K562 (cell line): ENCODE data around the gene UBQLNL. TPM values are rescaled to one million over a fixed set of nuclear protein-coding genes. Genes with fewer than 3 reads are reported as not detected.

ENCODE experiments used
- BRD9 ChIP-seq: fragments of 450-650 bp; IDR thresholded peaks from 2 replicates; pipeline ENCODE4 v1.6.1; 2018; ENCODE audit warnings: low read depth; ENCODE audit not compliant: partially characterized antibody
- CREB1 ChIP-seq, 2 experiments: sonication (generic) in 1 of 2; formaldehyde crosslinking in 1 of 2; IDR thresholded peaks; 2 replicates each; pipeline versions ENCODE4 v1.6.1 to v1.8.0; 2012 to 2022; ENCODE audit warnings: inconsistent platforms in 1 of 2, mild to moderate bottlenecking in 1 of 2, missing genetic modification reagents in 1 of 2, moderate library complexity in 1 of 2
- DMBX1 ChIP-seq: fragments of 250-450 bp; sonication (Bioruptor Pico); IDR thresholded peaks from 2 replicates; pipeline ENCODE4 v1.8.0; 2022; ENCODE audit warnings: inconsistent platforms, mild to moderate bottlenecking, moderate library complexity, borderline replicate concordance
- LCOR ChIP-seq: sonication (generic); formaldehyde crosslinking; IDR thresholded peaks from 2 replicates; pipeline ENCODE4 v1.8.0; 2022; ENCODE audit warnings: mild to moderate bottlenecking, missing genetic modification reagents
- NUFIP1 ChIP-seq: fragments of 450-650 bp; IDR thresholded peaks from 2 replicates; pipeline ENCODE4 v1.6.1; 2018; ENCODE audit not compliant: partially characterized antibody
- ZNF253 ChIP-seq: fragments of 250-450 bp; sonication (Bioruptor Pico); conservative IDR thresholded peaks from 2 replicates; pipeline ENCODE4 v1.6.1; 2021; ENCODE audit warnings: mild to moderate bottlenecking
- ZNF695 ChIP-seq: fragments of 450-650 bp; formaldehyde crosslinking; IDR thresholded peaks from 2 replicates; pipeline ENCODE4 v1.4.0; 2020; ENCODE audit warnings: mild to moderate bottlenecking, moderate library complexity
- polyA plus RNA-seq, 8 experiments: library from polyadenylated mRNA; depleted of rRNA in 4 of 8; stranded (reverse) in 5 of 8; unstranded in 3 of 8; fragments of >200 nt; fragmentation: Nextera tagmentation in 2 of 8; fragmentation: Illumina TruSeq in 1 of 8; extraction: Ambion mirVana in 2 of 8; extraction: Trizol in 1 of 8; gene quantifications; 2 replicates each; pipeline versions ENCODE4 v1.2.1 to v1.2.3, GENCODE V29; 2011 to 2014; ENCODE audit warnings: inconsistent platforms in 1 of 8, missing spikeins in 1 of 8
- total RNA-seq, 7 experiments: library from RNA; depleted of rRNA in 6 of 7; stranded (reverse); fragments of >200 nt in 6 of 7; fragmentation: Illumina TruSeq in 2 of 7; extraction: Trizol in 2 of 7; gene quantifications; 2 replicates each; pipeline versions ENCODE4 v1.2.1 to v1.2.3, GENCODE V29; 2011 to 2021; ENCODE audit warnings: low replicate concordance in 1 of 7
- TF ChIP-seq, protein P1 (sequence below): IDR thresholded peaks from 2 replicates; pipeline ENCODE4 v1.6.1; 2011; ENCODE audit warnings: borderline replicate concordance, low read depth, mild to moderate bottlenecking, moderate library complexity, low read length; ENCODE audit not compliant: insufficient read depth, poor library complexity, severe bottlenecking
- TF ChIP-seq, protein P2 (sequence below): sonication (generic); formaldehyde crosslinking; IDR thresholded peaks from 2 replicates; pipeline ENCODE4 v1.5.0; 2020; ENCODE audit warnings: missing genetic modification reagents
- TF ChIP-seq, protein P3 (sequence below): fragments of 200-600 bp; sonication (generic); IDR thresholded peaks from one replicate; pipeline ENCODE4 v1.6.1; 2012; ENCODE audit warnings: mild to moderate bottlenecking, low read depth, low read length, inconsistent platforms
- TF ChIP-seq, protein P4 (sequence below), 3 experiments: fragments of 200-800 bp in 1 of 3; sonication (Bioruptor generic) in 1 of 3; sonication (generic) in 1 of 3; formaldehyde crosslinking in 1 of 3; IDR thresholded peaks; 2 replicates each; pipeline versions ENCODE4 v1.6.1 to v1.8.0; 2016 to 2022; ENCODE audit warnings: mild to moderate bottlenecking in 2 of 3, missing compliant biosample characterization in 2 of 3, missing genetic modification characterization in 2 of 3, missing genetic modification reagents in 1 of 3

The UBQLNL gene
- total and polyA plus RNA-seq, 9 of the 15 experiments (the other 6 are each of a cell fraction or from before 2014, with no cell fraction given): 0.07 to 0.27 (median 0.14) TPM

DNA sequence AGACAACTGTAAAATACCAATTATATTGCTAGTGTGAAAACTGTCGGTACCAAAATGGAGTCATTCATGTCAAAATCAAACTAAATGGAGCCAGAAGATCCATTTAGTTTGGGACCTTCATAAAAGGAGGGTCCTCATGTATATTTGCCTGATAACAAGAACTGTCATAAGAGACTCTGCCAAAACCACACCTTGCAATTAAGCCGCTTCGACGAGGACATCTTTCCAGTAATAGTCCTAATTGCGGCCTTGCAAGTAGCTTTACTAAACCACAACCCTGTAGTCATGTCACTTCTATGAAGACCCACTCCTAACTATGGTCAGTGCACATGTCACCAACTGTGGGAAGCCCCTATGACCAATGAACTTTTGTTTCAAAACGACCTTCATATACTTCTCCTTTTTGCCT lies 16.1 kb downstream of the UBQLNL start (continued):
- TF ChIP-seq DMBX1 (CRISPR knock-in tag): peak; percentile 72; the same call in 1 of the 2 replicates
- TF ChIP-seq CREB1 (IDR thresholded peaks at IDR 0.05): no peak
- TF ChIP-seq CREB1 (CRISPR knock-in tag; IDR thresholded peaks at IDR 0.05): no peak
- TF ChIP-seq, protein P1, sequence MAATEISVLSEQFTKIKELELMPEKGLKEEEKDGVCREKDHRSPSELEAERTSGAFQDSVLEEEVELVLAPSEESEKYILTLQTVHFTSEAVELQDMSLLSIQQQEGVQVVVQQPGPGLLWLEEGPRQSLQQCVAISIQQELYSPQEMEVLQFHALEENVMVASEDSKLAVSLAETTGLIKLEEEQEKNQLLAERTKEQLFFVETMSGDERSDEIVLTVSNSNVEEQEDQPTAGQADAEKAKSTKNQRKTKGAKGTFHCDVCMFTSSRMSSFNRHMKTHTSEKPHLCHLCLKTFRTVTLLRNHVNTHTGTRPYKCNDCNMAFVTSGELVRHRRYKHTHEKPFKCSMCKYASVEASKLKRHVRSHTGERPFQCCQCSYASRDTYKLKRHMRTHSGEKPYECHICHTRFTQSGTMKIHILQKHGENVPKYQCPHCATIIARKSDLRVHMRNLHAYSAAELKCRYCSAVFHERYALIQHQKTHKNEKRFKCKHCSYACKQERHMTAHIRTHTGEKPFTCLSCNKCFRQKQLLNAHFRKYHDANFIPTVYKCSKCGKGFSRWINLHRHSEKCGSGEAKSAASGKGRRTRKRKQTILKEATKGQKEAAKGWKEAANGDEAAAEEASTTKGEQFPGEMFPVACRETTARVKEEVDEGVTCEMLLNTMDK: no peak
- no peak for TF ChIP-seq LCOR (CRISPR knock-in tag)
- peak; percentile 61; the same call in 1 of the 2 replicates for TF ChIP-seq ZNF253 (CRISPR knock-in tag)
- no peak for TF ChIP-seq BRD9
- TF ChIP-seq, protein P2, sequence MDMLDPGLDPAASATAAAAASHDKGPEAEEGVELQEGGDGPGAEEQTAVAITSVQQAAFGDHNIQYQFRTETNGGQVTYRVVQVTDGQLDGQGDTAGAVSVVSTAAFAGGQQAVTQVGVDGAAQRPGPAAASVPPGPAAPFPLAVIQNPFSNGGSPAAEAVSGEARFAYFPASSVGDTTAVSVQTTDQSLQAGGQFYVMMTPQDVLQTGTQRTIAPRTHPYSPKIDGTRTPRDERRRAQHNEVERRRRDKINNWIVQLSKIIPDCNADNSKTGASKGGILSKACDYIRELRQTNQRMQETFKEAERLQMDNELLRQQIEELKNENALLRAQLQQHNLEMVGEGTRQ (CRISPR knock-in tag): no peak
- no peak for TF ChIP-seq NUFIP1
- no peak for TF ChIP-seq ZNF695 (CRISPR knock-in tag)
- TF ChIP-seq, protein P3, sequence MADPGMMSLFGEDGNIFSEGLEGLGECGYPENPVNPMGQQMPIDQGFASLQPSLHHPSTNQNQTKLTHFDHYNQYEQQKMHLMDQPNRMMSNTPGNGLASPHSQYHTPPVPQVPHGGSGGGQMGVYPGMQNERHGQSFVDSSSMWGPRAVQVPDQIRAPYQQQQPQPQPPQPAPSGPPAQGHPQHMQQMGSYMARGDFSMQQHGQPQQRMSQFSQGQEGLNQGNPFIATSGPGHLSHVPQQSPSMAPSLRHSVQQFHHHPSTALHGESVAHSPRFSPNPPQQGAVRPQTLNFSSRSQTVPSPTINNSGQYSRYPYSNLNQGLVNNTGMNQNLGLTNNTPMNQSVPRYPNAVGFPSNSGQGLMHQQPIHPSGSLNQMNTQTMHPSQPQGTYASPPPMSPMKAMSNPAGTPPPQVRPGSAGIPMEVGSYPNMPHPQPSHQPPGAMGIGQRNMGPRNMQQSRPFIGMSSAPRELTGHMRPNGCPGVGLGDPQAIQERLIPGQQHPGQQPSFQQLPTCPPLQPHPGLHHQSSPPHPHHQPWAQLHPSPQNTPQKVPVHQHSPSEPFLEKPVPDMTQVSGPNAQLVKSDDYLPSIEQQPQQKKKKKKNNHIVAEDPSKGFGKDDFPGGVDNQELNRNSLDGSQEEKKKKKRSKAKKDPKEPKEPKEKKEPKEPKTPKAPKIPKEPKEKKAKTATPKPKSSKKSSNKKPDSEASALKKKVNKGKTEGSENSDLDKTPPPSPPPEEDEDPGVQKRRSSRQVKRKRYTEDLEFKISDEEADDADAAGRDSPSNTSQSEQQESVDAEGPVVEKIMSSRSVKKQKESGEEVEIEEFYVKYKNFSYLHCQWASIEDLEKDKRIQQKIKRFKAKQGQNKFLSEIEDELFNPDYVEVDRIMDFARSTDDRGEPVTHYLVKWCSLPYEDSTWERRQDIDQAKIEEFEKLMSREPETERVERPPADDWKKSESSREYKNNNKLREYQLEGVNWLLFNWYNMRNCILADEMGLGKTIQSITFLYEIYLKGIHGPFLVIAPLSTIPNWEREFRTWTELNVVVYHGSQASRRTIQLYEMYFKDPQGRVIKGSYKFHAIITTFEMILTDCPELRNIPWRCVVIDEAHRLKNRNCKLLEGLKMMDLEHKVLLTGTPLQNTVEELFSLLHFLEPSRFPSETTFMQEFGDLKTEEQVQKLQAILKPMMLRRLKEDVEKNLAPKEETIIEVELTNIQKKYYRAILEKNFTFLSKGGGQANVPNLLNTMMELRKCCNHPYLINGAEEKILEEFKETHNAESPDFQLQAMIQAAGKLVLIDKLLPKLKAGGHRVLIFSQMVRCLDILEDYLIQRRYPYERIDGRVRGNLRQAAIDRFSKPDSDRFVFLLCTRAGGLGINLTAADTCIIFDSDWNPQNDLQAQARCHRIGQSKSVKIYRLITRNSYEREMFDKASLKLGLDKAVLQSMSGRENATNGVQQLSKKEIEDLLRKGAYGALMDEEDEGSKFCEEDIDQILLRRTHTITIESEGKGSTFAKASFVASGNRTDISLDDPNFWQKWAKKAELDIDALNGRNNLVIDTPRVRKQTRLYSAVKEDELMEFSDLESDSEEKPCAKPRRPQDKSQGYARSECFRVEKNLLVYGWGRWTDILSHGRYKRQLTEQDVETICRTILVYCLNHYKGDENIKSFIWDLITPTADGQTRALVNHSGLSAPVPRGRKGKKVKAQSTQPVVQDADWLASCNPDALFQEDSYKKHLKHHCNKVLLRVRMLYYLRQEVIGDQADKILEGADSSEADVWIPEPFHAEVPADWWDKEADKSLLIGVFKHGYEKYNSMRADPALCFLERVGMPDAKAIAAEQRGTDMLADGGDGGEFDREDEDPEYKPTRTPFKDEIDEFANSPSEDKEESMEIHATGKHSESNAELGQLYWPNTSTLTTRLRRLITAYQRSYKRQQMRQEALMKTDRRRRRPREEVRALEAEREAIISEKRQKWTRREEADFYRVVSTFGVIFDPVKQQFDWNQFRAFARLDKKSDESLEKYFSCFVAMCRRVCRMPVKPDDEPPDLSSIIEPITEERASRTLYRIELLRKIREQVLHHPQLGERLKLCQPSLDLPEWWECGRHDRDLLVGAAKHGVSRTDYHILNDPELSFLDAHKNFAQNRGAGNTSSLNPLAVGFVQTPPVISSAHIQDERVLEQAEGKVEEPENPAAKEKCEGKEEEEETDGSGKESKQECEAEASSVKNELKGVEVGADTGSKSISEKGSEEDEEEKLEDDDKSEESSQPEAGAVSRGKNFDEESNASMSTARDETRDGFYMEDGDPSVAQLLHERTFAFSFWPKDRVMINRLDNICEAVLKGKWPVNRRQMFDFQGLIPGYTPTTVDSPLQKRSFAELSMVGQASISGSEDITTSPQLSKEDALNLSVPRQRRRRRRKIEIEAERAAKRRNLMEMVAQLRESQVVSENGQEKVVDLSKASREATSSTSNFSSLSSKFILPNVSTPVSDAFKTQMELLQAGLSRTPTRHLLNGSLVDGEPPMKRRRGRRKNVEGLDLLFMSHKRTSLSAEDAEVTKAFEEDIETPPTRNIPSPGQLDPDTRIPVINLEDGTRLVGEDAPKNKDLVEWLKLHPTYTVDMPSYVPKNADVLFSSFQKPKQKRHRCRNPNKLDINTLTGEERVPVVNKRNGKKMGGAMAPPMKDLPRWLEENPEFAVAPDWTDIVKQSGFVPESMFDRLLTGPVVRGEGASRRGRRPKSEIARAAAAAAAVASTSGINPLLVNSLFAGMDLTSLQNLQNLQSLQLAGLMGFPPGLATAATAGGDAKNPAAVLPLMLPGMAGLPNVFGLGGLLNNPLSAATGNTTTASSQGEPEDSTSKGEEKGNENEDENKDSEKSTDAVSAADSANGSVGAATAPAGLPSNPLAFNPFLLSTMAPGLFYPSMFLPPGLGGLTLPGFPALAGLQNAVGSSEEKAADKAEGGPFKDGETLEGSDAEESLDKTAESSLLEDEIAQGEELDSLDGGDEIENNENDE: no peak
- TF ChIP-seq, protein P4, sequence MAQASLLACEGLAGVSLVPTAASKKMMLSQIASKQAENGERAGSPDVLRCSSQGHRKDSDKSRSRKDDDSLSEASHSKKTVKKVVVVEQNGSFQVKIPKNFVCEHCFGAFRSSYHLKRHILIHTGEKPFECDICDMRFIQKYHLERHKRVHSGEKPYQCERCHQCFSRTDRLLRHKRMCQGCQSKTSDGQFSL (CRISPR knock-in tag; IDR thresholded peaks at IDR 0.05): no peak
- TF ChIP-seq, protein P4 (tag; IDR thresholded peaks at IDR 0.05): peak in 1 of 2 experiments; percentile 70; a peak in 1 of 4 replicates
